PFSK-1 (cell line): ENCODE results near the gene CATSPERE.

Source experiments
- FOXP2 ChIP-seq: optimal IDR thresholded peaks from 2 replicates; pipeline ENCODE3; 2011; ENCODE audit warnings: borderline replicate concordance, control low read depth, inconsistent platforms; ENCODE audit not compliant: insufficient read depth; ENCODE audit errors: extremely low read length, extremely low read depth
- POLR2AphosphoS5 ChIP-seq: IDR thresholded peaks from 2 replicates; pipeline ENCODE4 v1.6.1; 2012; ENCODE audit warnings: low read depth, mild to moderate bottlenecking, control low read depth, low read length, moderate library complexity
- REST ChIP-seq, 2 experiments: IDR thresholded peaks; 2 replicates each; pipeline versions ENCODE4 v1.6.1 to v1.8.0; 2011 to 2012; ENCODE audit warnings: low read depth in 2 of 2, low read length in 2 of 2, control low read depth in 1 of 2, inconsistent platforms in 1 of 2, mild to moderate bottlenecking in 1 of 2, moderate library complexity in 1 of 2; ENCODE audit not compliant: insufficient read depth in 1 of 2
- SIN3A ChIP-seq: IDR thresholded peaks from 2 replicates; pipeline ENCODE4 v1.6.1; 2012; ENCODE audit warnings: mild to moderate bottlenecking, low read length, moderate library complexity, borderline replicate concordance; ENCODE audit not compliant: insufficient read depth

GRCh38 chr1:244583358-244583982 is 122.4 kb downstream of the CATSPERE start:
- TF ChIP-seq FOXP2 (no peak), POLR2AphosphoS5 (no peak), REST (IDR thresholded peaks at IDR 0.05; ENCODE audit: insufficient read depth in 1 of 2, low read depth in 2 of 2, low read length in 2 of 2) (no peak), SIN3A (no peak)
